Adrenal gland (tissue), 19 donors: Measurements from ENCODE around the gene SAV1. TPM values are rescaled to one million over a fixed set of nuclear protein-coding genes. Genes with fewer than 3 reads are reported as not detected.

Experiments used
- DNase-seq, 7 donors: peaks; one replicate each; pipeline ENCODE4 v3.0.0-alpha.2; 2019 to 2020
- H3K27ac ChIP-seq, 5 donors: fragments of 200-600 bp; sonication (generic) in 4 of 5; 1 replicate in 3 of 5; 2 replicates in 2 of 5; pipeline versions ENCODE4 v1.5.1 to v1.8.0; 2016 to 2020; ENCODE audit warnings: mild to moderate bottlenecking in 1 of 5
- H3K27me3 ChIP-seq: fragments of 200-600 bp; 2 replicates; pipeline ENCODE4 v1.8.0; 2021
- H3K36me3 ChIP-seq, 2 donors: fragments of 200-600 bp; replicated peaks in 1 of 2; 1 replicate in 1 of 2; 2 replicates in 1 of 2; pipeline versions ENCODE4 v1.5.1 to v1.8.0; 2018 to 2022
- H3K4me1 ChIP-seq, 2 donors: fragments of 200-600 bp; replicated peaks in 1 of 2; 1 replicate in 1 of 2; 2 replicates in 1 of 2; pipeline versions ENCODE4 v1.5.1 to v1.8.0; 2018 to 2021
- H3K4me3 ChIP-seq, 4 donors: fragments of 200-600 bp; sonication (generic) in 3 of 4; one replicate each; pipeline ENCODE4 v1.5.1; 2016 to 2018
- H3K9me3 ChIP-seq, 3 donors: fragments of 200-600 bp; sonication (generic) in 1 of 3; replicated peaks in 1 of 3; 1 replicate in 2 of 3; 2 replicates in 1 of 3; pipeline versions ENCODE4 v1.5.1 to v1.8.0; 2016 to 2021
- POLR2A ChIP-seq, 2 donors: fragments of 450-650 bp; IDR thresholded peaks; one replicate each; pipeline ENCODE4 v1.6.1; 2017; ENCODE audit warnings: antibody characterized with exemption in 2 of 2, mild to moderate bottlenecking in 2 of 2, moderate library complexity in 1 of 2
- WGBS, 4 donors: extraction: QIAGEN DNeasy Blood & Tissue Kit in 2 of 4; methylation state at CpG; one replicate each; pipeline versions ENCODE4 v1.1.5 to v1.1.7; 2013 to 2017; 5-methylcytosine and 5-hydroxymethylcytosine counted together
- intact Hi-C, 2 donors: fragments of 100-400 bp; cut with DNase I; formaldehyde crosslinking; loops; one replicate each; pipeline versions ENCODE4 v1.14.1 to v1.15.0; 2022 to 2023
- long read RNA-seq, 10 donors: library from polyadenylated mRNA in 3 of 10; unstranded in 2 of 10; stranded (forward) in 1 of 10; transcript quantifications; one replicate each; pipeline ENCODE4 v2.0.0 and lab custom pipeline, GENCODE V29; 2021 to 2026
- polyA plus RNA-seq, 3 donors: library from polyadenylated mRNA; stranded (reverse); fragments of 200-250 nt in 2 of 3; fragments of 350-450 nt in 1 of 3; fragmentation: Illumina TruSeq in 1 of 3; extraction: RNeasy Lipid Tissue Mini Kit (QIAGEN cat#74804) in 1 of 3; gene quantifications; one replicate each; pipeline ENCODE4 v1.2.3, GENCODE V29; 2013 to 2014
- total RNA-seq, 9 donors: library from RNA; depleted of rRNA in 4 of 9; stranded (reverse); fragments of >200 nt in 4 of 9; fragments of 120-200 nt in 1 of 9; fragmentation: NEBNext Ultra II Directional in 1 of 9; extraction: Animal tissue kit (Norgen Biotek cat#: 25700) in 1 of 9; gene quantifications; one replicate each; pipeline versions ENCODE4 v1.1.0 to v1.2.4, GENCODE V29; 2013 to 2023
- TF ChIP-seq, protein P1 (sequence below), 6 experiments: fragments of 450-650 bp in 4 of 6; fragments of 200-600 bp in 2 of 6; sonication (generic) in 1 of 6; IDR thresholded peaks; 1 replicate in 5 of 6; 2 replicates in 1 of 6; pipeline versions ENCODE4 v1.5.1 to v1.8.0; 2016 to 2021; ENCODE audit warnings: antibody characterized with exemption in 6 of 6, mild to moderate bottlenecking in 2 of 6, moderate library complexity in 1 of 6
- donor health status: healthy with polysubstance abuse.
- donor health status: Bipolar disorder and iron deficiency.
- donor health status: DM: yes; HTN: yes; CAD: no.
- donor health status: DM: no; HTN: no; CAD: no.
- donor health status: DM: no; HTN: no; CAD: no.
- donor health status: DM: yes; HTN: yes; CAD: no.

The SAV1 gene
- total RNA-seq (10 to 100 TPM; 14.8 to 39.2 (median 27.3) TPM), polyA plus RNA-seq (10 to 100 TPM; 24.5 to 27.2 (median 25.8) TPM)
- long read RNA-seq, donor 1, partial matches to known transcripts: 0 of 4 reads
- long read RNA-seq, donor 1, other reads (novel, unspliced or antisense): 0 of 4 reads
- long read RNA-seq, donor 2, partial matches to known transcripts: 0 of 2 reads
- long read RNA-seq, donor 2, other reads (novel, unspliced or antisense): 0 of 2 reads
- long read RNA-seq, donor 3: 0 reads
- long read RNA-seq, donor 4, partial matches to known transcripts: 0 of 5 reads
- long read RNA-seq, donor 4, other reads (novel, unspliced or antisense): 3 of 5 reads
- long read RNA-seq, donor 5, transcript SAV1-201 (5 exons, 3,063 nt): major isoform, 89 of 106 reads
- long read RNA-seq, donor 5, partial matches to known transcripts: 11 of 106 reads
- long read RNA-seq, donor 5, other reads (novel, unspliced or antisense): 6 of 106 reads
- long read RNA-seq, donor 6, partial matches to known transcripts: 1 of 3 reads
- long read RNA-seq, donor 6, other reads (novel, unspliced or antisense): 1 of 3 reads
- long read RNA-seq, donor 7, partial matches to known transcripts: 0 of 3 reads
- long read RNA-seq, donor 7, other reads (novel, unspliced or antisense): 0 of 3 reads
- long read RNA-seq, donor 8, partial matches to known transcripts: 0 of 5 reads
- long read RNA-seq, donor 8, other reads (novel, unspliced or antisense): 0 of 5 reads
- long read RNA-seq, donor 9, partial matches to known transcripts: 0 of 4 reads
- long read RNA-seq, donor 9, other reads (novel, unspliced or antisense): 0 of 4 reads
- long read RNA-seq, donor 10, partial matches to known transcripts: 0 of 5 reads
- long read RNA-seq, donor 10, other reads (novel, unspliced or antisense): 0 of 5 reads

DNA sequence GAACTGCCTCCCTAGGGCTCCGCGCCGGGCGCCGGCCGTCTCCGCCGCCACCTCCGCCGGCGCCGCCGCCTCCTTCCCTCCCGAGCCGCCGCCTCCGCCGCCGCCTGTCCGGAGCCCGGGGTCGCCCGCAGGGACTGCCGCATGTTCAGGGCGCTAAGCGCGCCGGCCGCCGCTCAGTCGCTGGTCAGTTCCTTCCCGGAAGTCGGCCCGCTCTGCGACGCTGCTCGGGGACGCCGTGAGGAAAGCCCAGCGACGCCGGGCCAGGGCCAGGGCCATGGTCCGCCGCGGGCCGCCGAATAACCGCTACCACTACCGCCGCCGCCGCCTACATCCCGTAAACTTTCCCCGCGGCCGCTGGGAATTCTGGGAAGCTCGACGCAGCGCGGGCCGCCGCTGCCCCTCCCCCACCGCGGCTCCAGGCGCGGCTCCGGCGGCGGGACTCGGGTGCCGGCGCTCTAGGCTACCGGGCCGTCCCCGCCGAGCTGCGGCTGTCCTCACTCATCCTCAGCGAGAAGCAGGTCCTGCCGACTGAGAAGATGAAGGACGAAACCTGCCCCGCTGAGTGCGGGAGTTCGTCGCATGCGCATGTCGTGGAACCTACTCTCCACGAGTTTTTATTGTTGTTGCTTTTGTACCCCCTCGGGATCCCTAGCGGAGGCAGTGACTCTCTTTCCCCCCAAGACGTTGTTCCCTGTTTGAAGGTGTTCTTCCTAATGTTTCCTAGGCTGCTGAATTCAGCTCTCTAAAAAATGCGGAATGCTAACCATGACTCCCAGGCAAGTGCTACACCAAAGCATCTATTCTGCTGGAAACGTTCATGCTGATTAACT lies at the start of gene SAV1:
Gene SAV1, minus strand, starts transcription at position 311 of the 830 bp plus-strand sequence. CDS start 339 bp downstream, outside the sequence.
- DNase-seq: peak; percentile 75 to 90 (median 84)
- H3K4me3 ChIP-seq: peak within 1 kb of the TSS; percentile 28 to 90 (median 54)
- peak; percentile 87 to 97 for TF ChIP-seq POLR2A (IDR thresholded peaks at IDR 0.05)
- TF ChIP-seq, protein P1, sequence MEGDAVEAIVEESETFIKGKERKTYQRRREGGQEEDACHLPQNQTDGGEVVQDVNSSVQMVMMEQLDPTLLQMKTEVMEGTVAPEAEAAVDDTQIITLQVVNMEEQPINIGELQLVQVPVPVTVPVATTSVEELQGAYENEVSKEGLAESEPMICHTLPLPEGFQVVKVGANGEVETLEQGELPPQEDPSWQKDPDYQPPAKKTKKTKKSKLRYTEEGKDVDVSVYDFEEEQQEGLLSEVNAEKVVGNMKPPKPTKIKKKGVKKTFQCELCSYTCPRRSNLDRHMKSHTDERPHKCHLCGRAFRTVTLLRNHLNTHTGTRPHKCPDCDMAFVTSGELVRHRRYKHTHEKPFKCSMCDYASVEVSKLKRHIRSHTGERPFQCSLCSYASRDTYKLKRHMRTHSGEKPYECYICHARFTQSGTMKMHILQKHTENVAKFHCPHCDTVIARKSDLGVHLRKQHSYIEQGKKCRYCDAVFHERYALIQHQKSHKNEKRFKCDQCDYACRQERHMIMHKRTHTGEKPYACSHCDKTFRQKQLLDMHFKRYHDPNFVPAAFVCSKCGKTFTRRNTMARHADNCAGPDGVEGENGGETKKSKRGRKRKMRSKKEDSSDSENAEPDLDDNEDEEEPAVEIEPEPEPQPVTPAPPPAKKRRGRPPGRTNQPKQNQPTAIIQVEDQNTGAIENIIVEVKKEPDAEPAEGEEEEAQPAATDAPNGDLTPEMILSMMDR (IDR thresholded peaks at IDR 0.05): no peak
- no peaks in the 10 kb centered on the region for H3K9me3 ChIP-seq
- H3K36me3 ChIP-seq: peaks cover 0 to 4% of the 10 kb centered on the region in 2 donors
- H3K27me3 ChIP-seq: no peaks in the 10 kb centered on the region
- intact Hi-C loops: no loop called here
- peak within 1 kb of the TSS; percentile 93 to 98 (median 96) for H3K27ac ChIP-seq
- WGBS, 4 donors: 0 to 1% (median 0%) methylated on average over 5 to 92 of the region's 92 CpGs
- peaks cover 4 to 27% of the 10 kb centered on the region in 2 donors for H3K4me1 ChIP-seq

DNA sequence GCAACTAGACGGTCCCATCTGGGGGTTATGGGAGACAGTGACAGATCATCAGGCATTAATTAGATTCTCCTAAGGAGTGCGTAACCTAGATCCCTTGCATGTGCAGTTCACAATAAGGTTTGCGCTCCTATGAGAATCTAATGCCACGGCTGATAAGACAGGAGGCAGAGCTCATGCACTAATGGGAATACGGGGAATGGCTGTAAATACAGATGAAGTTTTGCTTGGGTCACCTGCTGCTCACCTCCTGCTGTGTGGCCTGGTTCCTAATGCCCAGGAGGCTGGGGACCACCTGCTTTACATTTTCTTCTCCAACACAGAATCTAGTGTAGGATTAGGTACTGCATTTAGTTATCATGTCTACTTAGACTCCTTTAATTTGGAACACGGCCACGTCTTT lies 49.7 kb upstream of the SAV1 start:
- no peak for DNase-seq
- intact Hi-C loops: loop anchor here in 1 of 2 donors (10.0 kb wide), 1 partner anchor 93 kb away; no protein-coding TSS in a partner anchor
- no peak for TF ChIP-seq POLR2A (IDR thresholded peaks at IDR 0.05)
- TF ChIP-seq, protein P1 (IDR thresholded peaks at IDR 0.05): no peak
- Histone ChIP-seq H3K27ac (no peak overlapping the region), H3K36me3 (peaks cover 0 to 5% of the 10 kb centered on the region in 2 donors), H3K4me3 (no peak overlapping the region), H3K27me3 (no peaks in the 10 kb centered on the region), H3K9me3 (no peaks in the 10 kb centered on the region), H3K4me1 (no peaks in the 10 kb centered on the region)
- 64 to 73% (median 67%) methylated on average over 7 of the region's 7 CpGs for WGBS, 4 donors

DNA sequence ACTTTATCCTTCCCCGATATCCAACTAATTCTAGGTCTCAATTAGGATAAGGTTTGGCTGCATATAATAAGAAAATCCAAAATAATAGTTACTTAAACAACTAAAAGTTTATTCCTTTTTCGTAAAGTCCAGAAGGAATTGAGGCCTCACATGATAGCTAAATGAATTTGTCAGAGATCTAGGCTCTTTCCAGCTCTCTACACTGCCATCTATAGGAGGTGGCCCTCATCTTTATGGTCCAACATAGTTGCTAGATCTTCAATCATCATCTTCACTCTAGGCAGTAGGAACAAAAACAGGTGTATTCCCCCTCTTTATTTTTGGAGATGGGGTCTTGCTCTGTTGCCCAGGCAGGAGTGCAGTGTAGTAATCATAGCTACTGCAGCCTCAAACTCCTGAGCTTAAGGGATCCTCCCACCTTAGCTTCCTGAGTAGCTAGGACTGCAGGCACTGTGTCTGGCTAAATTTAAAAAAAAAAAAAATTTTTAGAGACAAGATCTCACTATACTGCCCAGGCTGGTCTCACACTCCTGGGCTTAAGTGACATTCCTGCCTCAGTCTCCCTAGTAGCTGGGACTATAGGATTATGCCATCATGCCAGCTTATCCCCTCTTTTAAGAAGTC lies 46.5 kb upstream of the SAV1 start:
- Histone ChIP-seq H3K36me3 (no peaks in the 10 kb centered on the region), H3K27ac (no peak overlapping the region), H3K27me3 (no peaks in the 10 kb centered on the region), H3K9me3 (no peaks in the 10 kb centered on the region), H3K4me3 (no peak overlapping the region), H3K4me1 (no peaks in the 10 kb centered on the region)
- peak in 2 of 7 donors; percentile 33 to 44 for DNase-seq
- intact Hi-C loops: loop anchor here in 1 of 2 donors (10.0 kb wide), 1 partner anchor 90 kb away; no protein-coding TSS in a partner anchor
- TF ChIP-seq, protein P1 (IDR thresholded peaks at IDR 0.05): peak in 5 of 6 experiments; percentile 38 to 58 (median 44)
- no peak for TF ChIP-seq POLR2A (IDR thresholded peaks at IDR 0.05)
- WGBS, 4 donors: 64 to 75% (median 65%) methylated on average over 2 of the region's 2 CpGs
